HG02623 (cell line): ENCODE measurements around the gene PDZD8.
"Not testable (repeated sequence)": the region's sequence is repeated elsewhere in the genome, so short reads cannot be mapped to it uniquely, and the experiment has no call there.

Experiments
- ATAC-seq: cut with Tn5 transposase; IDR thresholded peaks from one replicate; pipeline ENCODE4 v1.9.1; 2021; ENCODE audit warnings: moderate library complexity; ENCODE audit not compliant: unreplicated experiment

Gene PDZD8

DNA sequence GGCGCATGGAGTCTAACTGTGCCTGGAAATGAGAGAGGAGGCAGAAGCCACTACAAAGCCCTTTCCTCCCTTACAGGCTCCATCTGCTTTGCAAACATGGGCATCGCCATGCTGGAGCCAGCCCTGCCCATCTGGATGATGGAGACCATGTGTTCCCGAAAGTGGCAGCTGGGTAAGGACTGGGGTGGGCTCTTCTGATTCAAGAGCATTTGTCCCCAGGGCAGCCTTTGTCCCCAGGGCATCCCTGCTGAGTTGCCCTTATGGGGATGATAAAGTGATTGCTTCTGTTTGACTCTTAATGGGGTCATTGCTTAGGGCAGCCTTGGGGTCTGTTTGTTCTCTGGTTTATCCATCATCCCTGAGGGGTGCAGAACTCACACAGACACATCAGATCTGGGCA lies 117.5 kb downstream of the PDZD8 start:
- no peak for ATAC-seq

DNA sequence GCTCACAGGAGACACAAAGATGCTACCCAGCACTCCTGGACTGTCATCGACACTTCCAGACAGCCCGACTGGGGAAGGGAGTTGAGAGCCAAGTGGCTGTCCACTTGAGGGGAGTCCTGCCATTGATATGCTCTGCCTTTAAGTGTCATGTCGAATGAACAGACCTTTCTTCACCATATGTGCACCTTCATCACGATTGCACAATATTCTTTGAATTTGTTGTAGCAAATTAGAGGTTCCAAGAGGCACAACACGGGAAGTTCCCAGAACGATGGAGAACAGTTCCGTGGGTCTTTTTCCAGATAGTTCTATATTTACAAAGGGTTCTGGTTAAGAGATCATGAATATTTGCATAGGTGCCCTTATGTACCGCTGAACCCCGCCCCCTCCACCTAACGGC lies 118.3 kb downstream of the PDZD8 start:
- ATAC-seq: no peak

DNA sequence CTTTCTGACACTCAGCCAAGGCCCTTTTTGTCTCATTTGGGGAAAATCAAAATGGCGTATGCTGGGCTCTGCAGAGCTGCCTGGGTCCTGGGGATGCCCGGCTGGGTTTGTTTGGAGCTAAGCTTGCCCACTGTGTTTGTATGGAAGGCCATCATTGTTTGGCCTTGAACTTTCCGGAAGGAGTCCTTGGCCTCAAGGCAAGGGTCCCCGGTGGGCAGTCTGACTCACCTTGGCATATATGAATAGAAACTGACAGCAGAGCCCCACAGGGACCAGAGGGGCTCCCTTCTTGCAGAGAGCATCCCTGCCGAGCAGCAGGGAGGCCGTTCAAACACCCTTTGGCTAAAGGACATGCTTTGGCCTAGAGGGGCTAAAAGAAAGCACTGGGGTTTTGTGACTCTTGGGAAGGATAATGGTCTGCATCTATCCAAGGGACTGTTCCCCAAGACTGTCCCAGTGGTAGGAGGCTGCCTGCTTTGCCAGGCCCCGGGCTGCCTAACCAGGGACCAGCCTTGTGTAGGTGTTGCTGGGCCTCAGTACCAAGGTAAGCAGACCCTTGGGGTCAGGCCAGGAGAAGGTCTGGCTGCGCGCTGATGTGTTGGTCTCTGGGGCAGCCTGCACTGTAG lies 119.3 kb downstream of the PDZD8 start:
- no peak for ATAC-seq

DNA sequence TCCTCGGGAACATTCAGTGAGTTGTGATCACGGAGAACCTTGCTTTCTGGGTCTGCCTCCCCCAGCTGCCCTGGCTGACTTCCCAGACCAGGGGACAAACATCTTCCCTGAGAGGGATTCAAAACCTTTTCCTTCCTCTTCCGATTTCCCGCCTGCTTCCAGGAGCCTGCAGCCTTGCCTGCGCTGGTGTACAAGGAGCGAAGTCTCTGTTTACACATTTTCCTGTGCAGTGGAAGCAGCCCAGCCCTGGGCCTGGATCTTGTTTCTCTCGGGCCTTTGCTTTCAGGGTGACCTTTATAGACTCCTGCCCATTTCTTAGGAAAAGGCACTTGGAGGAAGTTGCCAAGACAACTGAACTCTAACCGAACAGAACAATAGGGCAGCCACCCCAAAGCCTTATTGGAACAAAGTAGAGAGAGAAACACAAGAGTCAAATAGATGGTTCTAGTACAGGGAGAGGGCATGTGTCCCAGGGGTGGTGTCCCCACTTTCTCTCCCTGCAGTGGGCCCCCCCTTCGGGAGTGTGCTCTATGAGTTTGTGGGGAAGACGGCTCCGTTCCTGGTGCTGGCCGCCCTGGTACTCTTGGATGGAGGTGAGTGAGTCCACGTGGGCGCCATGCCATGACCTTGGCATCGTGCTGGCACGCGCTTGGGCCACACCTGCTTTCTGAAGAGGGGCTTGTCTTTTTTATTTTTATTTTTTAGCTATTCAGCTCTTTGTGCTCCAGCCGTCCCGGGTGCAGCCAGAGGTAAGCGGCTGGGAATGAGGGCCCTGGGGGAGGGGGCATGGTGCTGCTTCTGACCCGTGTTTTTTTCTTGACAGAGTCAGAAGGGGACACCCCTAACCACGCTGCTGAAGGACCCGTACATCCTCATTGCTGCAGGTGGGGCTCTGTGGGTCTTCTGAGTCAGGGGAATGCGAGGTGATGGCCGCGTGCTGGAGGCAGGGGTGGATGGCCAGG lies 120.2 kb downstream of the PDZD8 start:
- no peak for ATAC-seq

DNA sequence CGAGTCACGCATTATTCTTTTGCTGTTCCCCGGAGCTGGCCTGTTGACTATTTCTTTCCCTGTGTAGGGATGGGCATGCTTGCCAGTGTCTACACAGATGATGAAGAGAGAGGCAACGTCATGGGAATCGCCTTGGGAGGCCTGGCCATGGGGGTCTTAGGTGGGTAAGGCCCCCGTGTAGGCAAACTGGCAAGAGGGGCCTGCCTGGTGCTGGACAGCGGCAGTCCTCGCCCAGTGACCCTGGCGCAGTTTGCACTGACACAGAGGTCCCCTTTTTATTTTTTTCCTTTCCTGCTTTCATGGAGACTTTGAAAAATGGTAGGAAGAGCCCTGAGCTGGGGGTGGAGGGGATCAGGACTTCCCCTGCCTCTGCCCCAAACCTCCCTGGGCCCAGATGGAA lies 120.9 kb downstream of the PDZD8 start:
- no peak for ATAC-seq

DNA sequence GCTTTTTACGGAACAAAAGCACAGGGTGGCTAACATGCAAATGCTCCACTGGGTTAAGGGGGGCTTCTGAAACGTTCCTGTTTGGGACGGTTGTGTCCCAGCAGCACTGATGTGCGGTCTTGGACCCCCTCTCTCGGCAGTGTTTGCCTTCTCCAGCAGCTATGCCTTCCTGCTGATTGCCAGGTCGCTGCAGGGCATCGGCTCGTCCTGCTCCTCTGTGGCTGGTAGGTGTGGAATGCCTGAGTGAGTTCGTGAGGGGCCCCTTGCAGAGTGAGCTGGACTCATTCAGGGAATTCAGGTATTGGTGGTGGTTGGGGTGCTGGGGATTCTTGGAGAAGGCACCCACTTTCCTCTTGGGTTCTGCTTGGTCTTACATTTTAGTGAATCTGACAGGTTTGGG lies 121.3 kb downstream of the PDZD8 start:
- no peak for ATAC-seq

DNA sequence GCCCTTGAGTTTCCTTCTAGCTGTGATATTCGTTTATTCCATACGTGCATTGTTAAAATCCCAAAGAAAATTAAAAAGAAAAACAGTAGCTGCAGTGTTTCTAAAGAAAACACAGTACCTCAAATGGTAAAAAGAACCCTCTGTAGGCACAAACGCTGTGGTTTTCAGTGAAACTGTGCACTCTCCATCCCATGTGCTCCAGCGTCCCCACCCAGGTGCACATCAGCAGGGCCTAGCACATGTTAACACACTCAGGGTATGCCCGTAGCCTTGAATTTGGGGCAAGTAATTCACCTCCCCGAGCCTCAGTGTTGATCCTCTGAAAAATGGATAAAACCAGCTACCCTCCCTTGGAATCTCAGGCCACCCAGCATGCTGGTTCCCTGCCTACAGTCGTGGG lies 124.8 kb downstream of the PDZD8 start:
- ATAC-seq: no peak

DNA sequence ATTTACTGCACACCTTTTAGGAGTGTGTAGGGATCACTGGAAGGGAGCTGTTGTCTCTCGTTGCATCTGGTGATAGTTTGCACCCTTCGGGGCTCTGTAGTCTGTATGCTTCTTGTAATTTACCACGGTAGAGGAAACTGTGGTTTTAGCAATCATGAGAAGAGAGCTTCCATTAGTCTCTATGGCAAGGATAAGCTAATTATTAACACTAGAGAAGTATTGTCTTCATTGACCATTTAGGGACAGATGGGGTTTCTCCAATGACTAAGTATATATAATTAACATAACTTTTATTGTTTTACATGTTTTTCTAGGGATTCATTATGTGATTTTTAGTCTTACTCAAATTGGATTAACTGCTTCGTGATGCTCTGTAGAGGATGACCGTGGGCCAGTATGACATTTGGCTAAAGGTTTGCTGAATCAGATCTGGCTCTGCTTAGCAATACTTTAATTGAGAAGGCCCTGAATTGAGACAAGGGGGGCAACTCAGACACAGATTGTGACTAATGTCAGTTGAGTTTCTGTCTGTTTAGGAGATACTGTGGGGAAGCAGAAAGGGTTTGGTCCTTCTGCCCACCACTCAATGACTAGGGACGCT lies 125.6 kb downstream of the PDZD8 start:
- no peak for ATAC-seq

DNA sequence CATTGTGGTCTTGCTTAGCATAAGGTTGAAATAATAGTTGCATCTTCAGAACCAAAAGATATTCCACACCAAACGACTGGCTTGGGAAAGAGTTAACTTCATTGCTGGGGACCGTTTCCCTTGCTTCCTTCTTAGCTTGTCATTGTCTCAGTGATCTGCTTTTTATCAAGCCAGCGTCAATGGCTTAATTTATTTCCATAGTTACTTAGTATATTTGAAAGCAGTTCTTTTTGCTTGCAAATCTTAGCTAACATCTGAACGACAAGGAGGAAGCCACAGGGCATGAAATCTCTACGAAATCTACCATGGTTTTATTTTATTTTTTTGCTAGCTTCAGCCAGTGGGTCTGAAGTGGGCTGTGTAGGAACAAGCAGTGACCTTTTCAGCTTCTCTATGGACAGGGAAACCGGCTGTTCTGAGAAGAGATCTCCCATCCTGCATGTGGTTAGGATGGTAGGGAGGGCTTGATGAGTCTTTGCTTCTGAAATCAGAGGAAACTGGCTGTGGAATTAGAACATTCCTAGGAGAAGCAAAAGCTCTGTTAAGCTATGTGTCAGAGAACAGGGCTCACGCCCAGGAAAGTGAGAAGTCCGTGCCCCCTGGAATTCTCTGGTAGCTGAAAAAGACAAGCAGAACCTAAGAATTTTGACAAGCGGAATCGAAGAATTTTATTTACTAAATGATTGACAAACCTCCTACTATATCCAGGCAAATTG lies 126.3 kb downstream of the PDZD8 start:
- no peak for ATAC-seq

DNA sequence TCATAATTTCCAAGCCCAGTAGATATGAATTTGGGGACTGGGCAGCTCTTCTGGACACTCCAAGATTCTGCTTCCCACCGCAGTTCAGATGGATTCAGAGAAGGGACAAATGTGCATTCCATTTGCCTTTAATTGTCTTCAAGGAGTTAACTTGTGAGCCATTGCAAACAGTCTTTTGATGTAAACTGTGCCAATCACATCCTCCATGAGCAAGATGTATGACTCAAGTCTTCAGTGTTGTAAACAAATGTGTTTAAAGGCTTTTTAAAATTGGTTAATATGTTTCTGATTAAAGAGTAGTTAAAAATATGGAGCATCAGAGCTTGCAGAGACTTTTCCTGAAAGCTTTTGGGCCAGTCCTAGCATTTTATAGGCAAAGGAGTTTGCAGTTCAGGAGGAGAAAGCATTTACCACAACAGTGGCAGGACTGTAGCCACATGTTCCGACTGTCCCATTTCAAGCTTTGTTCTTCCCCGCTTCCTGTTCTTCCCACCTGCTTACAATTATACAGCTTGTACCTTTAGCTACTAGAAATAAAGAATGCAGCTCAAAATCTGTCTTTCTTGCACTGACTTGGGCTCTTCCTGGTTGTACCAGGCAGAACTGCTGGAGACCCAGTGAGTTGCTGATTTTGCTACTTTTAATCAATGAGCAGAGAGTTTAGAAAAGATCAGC lies 128.1 kb downstream of the PDZD8 start:
- no peak for ATAC-seq

DNA sequence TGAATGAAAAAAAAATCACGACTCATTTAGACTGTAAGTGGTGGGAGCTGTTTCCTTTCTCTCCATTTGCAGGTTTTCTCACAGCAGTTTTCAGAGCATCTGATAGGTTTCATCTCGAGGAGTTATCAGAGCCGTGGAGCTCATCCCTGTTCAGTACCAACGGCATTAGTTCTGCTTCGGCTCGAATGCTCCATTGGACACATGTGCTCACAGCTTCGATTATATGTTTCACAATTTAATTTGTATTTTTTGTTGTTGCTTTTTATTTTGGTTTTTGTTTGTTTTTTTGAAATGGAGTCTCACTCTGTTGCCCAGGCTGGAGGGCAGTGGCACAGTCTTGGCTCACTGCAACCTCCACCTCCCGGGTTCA lies 132.8 kb downstream of the PDZD8 start:
- ATAC-seq: no peak

DNA sequence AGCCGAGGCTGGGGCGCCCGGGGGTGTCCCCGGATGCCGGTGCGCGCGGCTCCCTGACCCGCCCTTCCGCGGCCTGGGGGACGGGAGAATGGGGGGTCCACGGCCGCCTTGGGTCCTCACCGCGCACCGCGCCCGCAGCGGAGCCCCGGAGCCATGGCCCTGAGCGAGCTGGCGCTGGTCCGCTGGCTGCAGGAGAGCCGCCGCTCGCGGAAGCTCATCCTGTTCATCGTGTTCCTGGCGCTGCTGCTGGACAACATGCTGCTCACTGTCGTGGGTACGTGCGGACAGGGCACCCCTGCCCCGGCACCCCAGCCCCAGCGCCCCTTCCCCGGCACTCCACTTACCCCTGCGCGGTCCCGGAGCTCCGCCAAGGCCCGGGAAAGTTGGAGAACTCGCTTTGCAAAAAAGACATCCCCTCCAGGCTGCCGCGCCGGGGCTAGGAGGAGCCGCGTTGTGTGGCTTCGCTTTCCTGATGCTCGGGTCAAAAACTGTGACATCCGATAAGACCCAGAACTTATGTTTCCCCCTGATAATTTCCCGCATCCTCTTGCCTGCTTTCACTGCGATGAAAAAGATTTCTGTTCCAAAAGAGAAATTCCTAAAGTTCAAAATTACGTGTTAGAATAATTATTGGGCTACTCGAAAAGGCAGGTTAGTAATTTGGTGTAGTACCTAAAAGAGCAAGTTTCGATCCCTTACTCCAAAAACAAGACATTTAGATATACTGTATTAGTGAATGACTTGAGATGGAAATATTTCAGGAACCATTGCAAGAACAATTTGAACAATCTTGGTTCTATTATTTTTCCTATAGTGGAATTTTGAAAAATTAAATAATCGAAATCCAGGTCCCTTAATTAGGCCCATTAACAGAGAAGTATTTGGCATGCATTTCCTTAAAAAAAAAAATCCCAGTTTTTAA lies 133.4 kb downstream of the PDZD8 start:
- ATAC-seq: no peak

DNA sequence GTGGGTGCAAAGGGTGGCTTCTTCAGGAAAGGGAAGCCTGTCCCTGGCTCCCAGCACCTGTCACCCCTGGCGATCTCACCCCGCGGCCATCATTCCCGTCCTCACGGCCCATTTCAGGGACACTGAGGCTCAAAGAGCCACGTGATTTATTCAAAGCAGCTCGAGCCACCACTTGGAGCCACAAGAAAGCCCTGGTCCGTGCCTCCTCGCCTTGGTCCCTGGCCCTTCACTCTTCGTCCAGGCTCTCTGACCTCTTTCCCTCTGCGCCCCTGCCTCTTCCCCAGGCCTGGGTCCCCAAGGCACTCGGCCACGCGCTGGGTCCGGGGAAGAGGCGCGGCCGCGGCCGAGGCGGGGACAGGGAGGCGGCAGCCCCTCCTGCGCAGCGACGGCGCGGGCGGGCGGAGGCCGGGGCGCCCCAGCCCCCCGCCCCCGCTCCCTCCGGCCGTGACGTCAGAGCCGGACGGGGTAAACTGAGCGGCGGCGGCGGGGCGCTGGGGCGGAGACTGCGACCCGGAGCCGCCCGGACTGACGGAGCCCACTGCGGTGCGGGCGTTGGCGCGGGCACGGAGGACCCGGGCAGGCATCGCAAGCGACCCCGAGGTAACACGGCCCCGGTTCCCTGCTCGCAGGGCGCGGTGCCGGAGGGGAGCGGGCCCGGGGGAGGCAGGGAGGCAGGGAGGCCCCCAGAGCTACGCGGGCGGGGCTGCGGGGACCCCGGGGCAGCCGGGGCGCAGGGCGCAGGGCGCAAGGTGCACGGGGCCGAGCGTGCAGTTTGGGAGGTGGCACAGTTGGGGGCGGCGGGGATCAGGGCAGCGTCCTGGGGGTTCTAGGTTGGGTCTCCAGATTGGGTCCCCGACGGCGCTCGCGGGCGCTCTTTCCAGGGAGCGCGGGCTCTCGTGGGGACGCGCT lies 134.4 kb downstream of the PDZD8 start, which contains the start of gene SLC18A2:
Gene SLC18A2, plus strand, starts transcription at position 494 of the 909 bp plus-strand sequence. CDS start 580 bp downstream, outside the sequence.
- ATAC-seq: no peak

DNA sequence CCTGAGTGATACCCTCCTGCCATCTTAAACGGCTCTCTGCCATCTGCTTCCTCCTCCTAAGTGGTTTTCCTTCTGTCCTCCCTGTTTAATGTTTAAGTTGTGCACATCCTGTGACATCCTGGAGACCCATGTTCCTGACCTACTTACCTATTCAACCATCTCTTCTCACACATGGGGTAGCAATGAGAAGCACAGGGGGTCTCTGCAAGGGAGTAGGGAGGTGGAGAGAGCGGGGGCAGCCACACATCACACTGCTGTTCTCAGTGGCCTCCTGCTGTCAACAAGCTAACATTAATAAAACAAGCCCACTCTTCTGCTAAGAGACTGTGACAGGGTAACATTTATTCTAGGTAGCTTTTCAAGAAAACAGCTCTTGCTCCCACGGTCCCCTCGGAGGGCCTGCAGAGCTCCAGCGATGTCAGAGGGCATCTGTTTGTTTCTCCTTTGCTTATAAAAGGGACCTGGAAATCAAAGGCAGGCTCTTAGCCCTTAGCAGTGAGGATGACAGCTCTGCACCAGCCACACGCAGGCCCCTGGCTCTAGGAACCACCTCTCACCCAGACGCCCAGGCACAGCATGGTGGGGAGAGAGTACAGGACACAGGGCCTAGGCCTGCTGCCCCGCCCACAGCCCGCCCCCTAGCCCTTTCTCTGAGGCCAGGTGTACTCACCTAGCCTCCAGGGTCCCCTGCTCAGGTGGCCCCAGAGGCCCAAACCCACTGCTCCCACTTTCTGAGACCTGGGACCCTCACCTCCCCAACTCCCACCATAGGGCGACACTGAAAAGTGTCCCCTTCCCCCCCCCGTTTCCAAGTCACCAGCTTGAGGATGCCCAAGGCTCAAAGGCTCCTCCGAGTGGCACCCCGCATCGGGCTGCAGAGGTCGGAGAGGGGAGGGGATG lies 135.3 kb downstream of the PDZD8 start:
- no peak for ATAC-seq

DNA sequence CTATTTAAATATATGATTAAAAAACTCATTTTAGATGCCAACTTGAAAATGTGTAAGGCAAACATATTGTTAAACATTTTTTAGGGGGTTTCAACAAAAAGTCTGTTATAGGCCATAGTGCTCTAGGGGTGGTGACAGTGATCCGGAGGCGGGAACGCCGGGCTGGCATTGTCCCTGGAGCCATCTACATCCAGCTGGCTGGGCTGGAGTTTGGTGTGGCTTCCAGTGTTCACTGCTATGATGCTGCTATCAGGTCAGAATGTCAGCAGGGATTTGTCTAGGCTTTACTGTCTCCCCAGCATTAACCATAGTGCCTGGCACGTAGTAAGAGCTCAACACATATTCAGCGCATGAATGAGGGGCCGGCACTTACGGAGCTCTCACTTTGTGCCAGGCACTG lies 136.2 kb downstream of the PDZD8 start:
- no peak for ATAC-seq

DNA sequence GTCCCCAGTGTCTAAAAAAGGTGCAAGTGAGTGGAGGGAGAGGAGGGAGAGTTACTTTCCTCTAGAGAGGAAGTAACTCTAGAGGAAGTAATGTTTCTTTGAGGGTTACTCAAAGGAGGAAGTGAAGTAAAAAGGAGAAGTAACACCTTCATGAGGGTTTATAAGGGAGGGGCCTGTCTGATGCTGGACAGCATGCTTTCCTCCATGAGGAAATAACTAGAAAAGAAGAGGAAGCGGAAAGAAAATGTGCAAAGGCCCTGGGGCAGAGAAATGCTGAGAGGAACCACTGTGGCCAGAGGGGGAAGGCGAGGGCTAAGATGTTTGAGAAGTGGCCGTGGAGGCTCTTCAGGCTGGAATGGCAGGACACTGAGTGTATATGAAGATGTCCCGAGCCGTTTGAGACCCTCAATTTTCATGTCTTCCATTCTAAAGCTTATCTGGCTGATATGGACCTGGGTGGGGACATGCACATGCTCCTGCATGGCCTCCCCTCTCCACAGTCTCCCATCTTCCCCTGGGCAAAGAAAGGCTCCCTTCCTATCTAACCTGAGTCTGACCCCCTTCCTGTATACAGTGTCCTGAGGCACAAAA lies 137.7 kb downstream of the PDZD8 start:
- ATAC-seq: no peak

DNA sequence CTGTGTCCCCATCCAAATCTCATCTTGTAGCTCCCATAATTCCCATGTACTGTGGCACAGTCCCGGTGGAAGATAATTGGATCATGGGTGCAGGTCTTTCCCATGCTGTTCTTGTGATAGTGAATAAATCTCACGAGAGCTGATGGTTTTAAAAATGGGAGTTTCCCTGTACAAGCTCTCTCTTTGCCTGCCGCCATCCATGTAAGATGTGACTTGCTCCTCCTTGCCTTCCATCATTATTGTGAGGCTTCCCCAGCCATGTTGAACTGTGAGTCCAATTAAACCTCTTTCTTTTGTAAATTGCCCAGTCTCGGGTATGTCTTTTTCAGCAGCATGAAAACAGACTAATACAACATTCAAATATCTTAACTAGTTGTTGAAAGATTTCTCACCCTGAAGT lies 145.1 kb downstream of the PDZD8 start:
- not testable (repeated sequence) for ATAC-seq
